ENCODE data around the gene TBL3.

DNA sequence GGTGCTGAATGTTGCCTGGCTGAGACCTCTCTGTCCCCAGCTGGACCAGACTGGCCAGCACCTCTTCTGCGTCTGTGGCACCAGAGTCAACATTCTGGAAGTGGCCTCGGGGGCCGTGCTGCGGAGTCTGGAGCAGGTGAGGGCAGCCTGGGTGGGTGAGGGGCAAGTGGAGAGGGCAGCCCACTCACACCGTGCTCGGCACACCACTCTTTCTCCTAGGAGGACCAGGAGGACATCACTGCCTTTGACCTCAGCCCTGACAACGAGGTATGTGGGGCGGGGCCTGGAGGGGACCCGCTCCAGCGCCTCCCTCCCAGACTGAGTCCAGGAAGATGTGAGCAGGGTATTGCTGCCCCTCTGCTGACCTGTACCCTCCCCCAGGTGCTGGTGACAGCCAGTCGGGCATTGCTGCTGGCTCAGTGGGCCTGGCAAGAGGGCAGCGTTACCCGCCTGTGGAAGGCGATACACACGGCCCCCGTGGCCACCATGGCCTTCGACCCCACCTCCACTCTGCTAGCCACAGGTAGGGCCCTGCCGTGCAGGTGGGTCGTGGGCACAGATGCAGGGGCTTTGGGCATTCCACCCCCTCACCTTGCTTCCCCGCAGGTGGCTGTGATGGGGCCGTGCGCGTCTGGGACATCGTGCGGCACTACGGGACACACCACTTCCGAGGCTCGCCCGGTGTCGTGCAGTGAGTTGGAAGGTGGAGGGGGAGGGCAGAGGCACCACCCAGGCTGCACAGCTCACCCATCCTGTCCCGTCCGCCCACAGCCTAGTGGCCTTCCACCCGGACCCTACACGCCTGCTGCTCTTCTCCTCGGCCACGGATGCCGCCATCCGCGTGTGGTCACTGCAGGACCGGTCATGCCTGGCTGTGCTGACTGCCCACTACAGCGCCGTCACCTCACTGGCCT is 2.6 kb downstream of the TBL3 start:
- TF ChIP-seq TCF7L2 (IDR thresholded peaks at IDR 0.05; ENCODE audit: borderline replicate concordance, extremely low read depth, insufficient read depth, insufficient read length) (no peak), EGR1 (IDR thresholded peaks at IDR 0.05; ENCODE audit: low read depth) (no peak), RAD21 (IDR thresholded peaks at IDR 0.05; ENCODE audit: low read depth) (no peak), POLR2A (IDR thresholded peaks at IDR 0.05; ENCODE audit: borderline replicate concordance, extremely low read depth, insufficient read depth, insufficient read length) (no peak), JUND (IDR thresholded peaks at IDR 0.05) (no peak), SIN3A (IDR thresholded peaks at IDR 0.05; ENCODE audit: low read depth) (no peak), POLR2AphosphoS5 (IDR thresholded peaks at IDR 0.05; ENCODE audit: low read depth, low read length) (no peak)
- TF ChIP-seq, protein P1, sequence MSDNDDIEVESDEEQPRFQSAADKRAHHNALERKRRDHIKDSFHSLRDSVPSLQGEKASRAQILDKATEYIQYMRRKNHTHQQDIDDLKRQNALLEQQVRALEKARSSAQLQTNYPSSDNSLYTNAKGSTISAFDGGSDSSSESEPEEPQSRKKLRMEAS (IDR thresholded peaks at IDR 0.05): no peak
- TF ChIP-seq, protein P2, sequence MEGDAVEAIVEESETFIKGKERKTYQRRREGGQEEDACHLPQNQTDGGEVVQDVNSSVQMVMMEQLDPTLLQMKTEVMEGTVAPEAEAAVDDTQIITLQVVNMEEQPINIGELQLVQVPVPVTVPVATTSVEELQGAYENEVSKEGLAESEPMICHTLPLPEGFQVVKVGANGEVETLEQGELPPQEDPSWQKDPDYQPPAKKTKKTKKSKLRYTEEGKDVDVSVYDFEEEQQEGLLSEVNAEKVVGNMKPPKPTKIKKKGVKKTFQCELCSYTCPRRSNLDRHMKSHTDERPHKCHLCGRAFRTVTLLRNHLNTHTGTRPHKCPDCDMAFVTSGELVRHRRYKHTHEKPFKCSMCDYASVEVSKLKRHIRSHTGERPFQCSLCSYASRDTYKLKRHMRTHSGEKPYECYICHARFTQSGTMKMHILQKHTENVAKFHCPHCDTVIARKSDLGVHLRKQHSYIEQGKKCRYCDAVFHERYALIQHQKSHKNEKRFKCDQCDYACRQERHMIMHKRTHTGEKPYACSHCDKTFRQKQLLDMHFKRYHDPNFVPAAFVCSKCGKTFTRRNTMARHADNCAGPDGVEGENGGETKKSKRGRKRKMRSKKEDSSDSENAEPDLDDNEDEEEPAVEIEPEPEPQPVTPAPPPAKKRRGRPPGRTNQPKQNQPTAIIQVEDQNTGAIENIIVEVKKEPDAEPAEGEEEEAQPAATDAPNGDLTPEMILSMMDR (IDR thresholded peaks at IDR 0.05 in 2 of 3, conservative IDR thresholded peaks at IDR 0.05 in 1 of 3; ENCODE audit: borderline replicate concordance in 1 of 3, insufficient read depth in 1 of 3, low read depth in 2 of 3, low read length in 2 of 3): no peak

All from HCT116 (cell line).